Cardiac septum (tissue), 1 donor: ENCODE results near the gene TRPV3. TPM values are rescaled to one million over a fixed set of nuclear protein-coding genes. Genes with fewer than 3 reads are reported as not detected.

Experiments used
- DNase-seq: peaks from one replicate; pipeline ENCODE4 v3.0.0-alpha.2; 2020; ENCODE audit warnings: low spot score
- intact Hi-C: fragments of 100-400 bp; cut with DNase I; formaldehyde crosslinking; loops from one replicate; pipeline ENCODE4 v1.14.0; 2022
- total RNA-seq: library from RNA; stranded (reverse); fragmentation: NEBNext Ultra II Directional; extraction: Animal tissue kit (Norgen Biotek cat#: 25700); gene quantifications from one replicate; pipeline ENCODE4 v1.2.1, GENCODE V29; 2021
- donor health status: DM: no; HTN: no; CAD: no.

The TRPV3 gene
- total RNA-seq, 1 donor from 2014 or later, result 1.0 TPM

- DNase-seq, result no peak
- intact Hi-C loops, result no loop called here
Measured at GRCh38 chr17:3552916-3553315, 4.7 kb downstream of the TRPV3 start.

- no peak for DNase-seq
Measured at GRCh38 chr17:3551189-3551588, 6.4 kb downstream of the TRPV3 start.

GRCh38 chr17:3549610-3550162 lies 7.9 kb downstream of the TRPV3 start:
- DNase-seq, result no peak
- intact Hi-C loops, result no loop called here

More at GRCh38 chr17:3551189-3551588, 6.4 kb downstream of the TRPV3 start:
- intact Hi-C loops, result no loop called here

- intact Hi-C loops, result no loop called here
- DNase-seq, result no peak
Measured at GRCh38 chr17:3547628-3548027, 10.0 kb downstream of the TRPV3 start.

- intact Hi-C loops, result no loop called here
- no peak for DNase-seq
Measured at GRCh38 chr17:3546997-3547396, 10.6 kb downstream of the TRPV3 start.

GRCh38 chr17:3546521-3546920 lies 11.1 kb downstream of the TRPV3 start:
- intact Hi-C loops, result no loop called here

GRCh38 chr17:3545151-3545550 lies 12.5 kb downstream of the TRPV3 start:
- intact Hi-C loops, result no loop called here
- no peak for DNase-seq

More at GRCh38 chr17:3546521-3546920, 11.1 kb downstream of the TRPV3 start:
- no peak for DNase-seq

GRCh38 chr17:3544365-3544764 lies 13.2 kb downstream of the TRPV3 start:
- DNase-seq, result peak; percentile 54
- intact Hi-C loops, result no loop called here

GRCh38 chr17:3543453-3543852 lies 14.2 kb downstream of the TRPV3 start:
- intact Hi-C loops, result no loop called here
- DNase-seq, result peak; percentile 55

GRCh38 chr17:3542410-3543088 lies 15.1 kb downstream of the TRPV3 start:
- no peak for DNase-seq
- intact Hi-C loops, result no loop called here

- intact Hi-C loops, result loop anchor here (10.0 kb wide), 2 partner anchors 95 to 125 kb away; partner anchors contain the start of genes CTNS, EMC6, SHPK and TAX1BP3
- no peak for DNase-seq
Measured at GRCh38 chr17:3539881-3540540, 17.6 kb downstream of the TRPV3 start.

- intact Hi-C loops, result loop anchor here (10.0 kb wide), 2 partner anchors 98 to 128 kb away; partner anchors contain the start of genes CTNS, EMC6, SHPK and TAX1BP3
- no peak for DNase-seq
Measured at GRCh38 chr17:3536716-3537115, 20.9 kb downstream of the TRPV3 start.

GRCh38 chr17:3535253-3535995 lies 22.2 kb downstream of the TRPV3 start:
- intact Hi-C loops, result loop anchor here (10.0 kb wide), 2 partner anchors 99 to 129 kb away; partner anchors contain the start of genes CTNS, EMC6, SHPK and TAX1BP3
- DNase-seq, result no peak

GRCh38 chr17:3534881-3535252 lies 22.7 kb downstream of the TRPV3 start:
- DNase-seq, result no peak
- intact Hi-C loops, result loop anchor here (10.0 kb wide), 2 partner anchors 100 to 130 kb away; partner anchors contain the start of genes CTNS, EMC6, SHPK and TAX1BP3

GRCh38 chr17:3533752-3534151 lies 23.9 kb downstream of the TRPV3 start:
- no peak for DNase-seq
- intact Hi-C loops, result loop anchor here (10.0 kb wide), 2 partner anchors 101 to 131 kb away; partner anchors contain the start of genes CTNS, EMC6, SHPK and TAX1BP3

- intact Hi-C loops, result loop anchor here (10.0 kb wide), 2 partner anchors 102 to 132 kb away; partner anchors contain the start of genes CTNS, EMC6, SHPK and TAX1BP3
- DNase-seq, result peak; percentile 70
Measured at GRCh38 chr17:3532859-3533142, 24.8 kb downstream of the TRPV3 start.

- intact Hi-C loops, result loop anchor here (10.0 kb wide), 2 partner anchors 103 to 133 kb away; partner anchors contain the start of genes CTNS, EMC6, SHPK and TAX1BP3
- DNase-seq, result peak; percentile 50
Measured at GRCh38 chr17:3532106-3532858, 25.3 kb downstream of the TRPV3 start.

GRCh38 chr17:3531266-3532101 lies 26.1 kb downstream of the TRPV3 start:
- peak; percentile 76 for DNase-seq
- intact Hi-C loops, result loop anchor here (2.0 to 10.0 kb wide), 3 partner anchors 19 to 133 kb away; partner anchors contain the start of genes CTNS, EMC6, SHPK and TAX1BP3
